Measurements from ENCODE around the gene HBEGF. TPM values are rescaled to one million over a fixed set of nuclear protein-coding genes. Genes with fewer than 3 reads are reported as not detected.
A peak's percentile ranks its signal among the peaks of the same experiment; 100 is the strongest.

HBEGF gene
- total RNA-seq, 1 experiment from 2014 or later = 46.3 TPM

GRCh38 chr5:140336388-140336787 lies 10.0 kb downstream of the HBEGF start:
- DNase-seq (ENCODE audit: low spot score) = no peak

GRCh38 chr5:140331638-140332037 lies 14.8 kb downstream of the HBEGF start:
- DNase-seq (ENCODE audit: low spot score) = no peak

- DNase-seq (ENCODE audit: low spot score) = no peak
Measured at GRCh38 chr5:140329739-140330481, 16.5 kb downstream of the HBEGF start.

- no peak for DNase-seq (ENCODE audit: low spot score)
Measured at GRCh38 chr5:140328036-140328764, 18.2 kb downstream of the HBEGF start.

GRCh38 chr5:140327589-140327988 lies 18.8 kb downstream of the HBEGF start:
- no peak for DNase-seq (ENCODE audit: low spot score)

- DNase-seq (ENCODE audit: low spot score) = no peak
Measured at GRCh38 chr5:140325486-140325885, 20.9 kb downstream of the HBEGF start.

GRCh38 chr5:140324617-140325241 lies 21.7 kb downstream of the HBEGF start:
- no peak for DNase-seq (ENCODE audit: low spot score)

GRCh38 chr5:140324041-140324600 lies 22.3 kb downstream of the HBEGF start:
- no peak for DNase-seq (ENCODE audit: low spot score)

- peak; percentile 57 for DNase-seq (ENCODE audit: low spot score)
Measured at GRCh38 chr5:140322751-140323731, 23.4 kb downstream of the HBEGF start.

- no peak for DNase-seq (ENCODE audit: low spot score)
Measured at GRCh38 chr5:140321796-140322195, 24.6 kb downstream of the HBEGF start.

- no peak for DNase-seq (ENCODE audit: low spot score)
Measured at GRCh38 chr5:140319833-140320232, 26.6 kb downstream of the HBEGF start.

GRCh38 chr5:140318792-140319191 lies 27.6 kb downstream of the HBEGF start:
- no peak for DNase-seq (ENCODE audit: low spot score)

- DNase-seq (ENCODE audit: low spot score) = no peak
Measured at GRCh38 chr5:140317859-140318258, 28.5 kb downstream of the HBEGF start.

GRCh38 chr5:140312791-140313189 lies 33.6 kb downstream of the HBEGF start:
- no peak for DNase-seq (ENCODE audit: low spot score)

GRCh38 chr5:140312067-140312790 lies 34.2 kb downstream of the HBEGF start:
- DNase-seq (ENCODE audit: low spot score) = no peak

GRCh38 chr5:140311011-140311467 lies 35.4 kb downstream of the HBEGF start:
- peak; percentile 77 for DNase-seq (ENCODE audit: low spot score)

GRCh38 chr5:140310434-140310833 lies 36.0 kb downstream of the HBEGF start:
- peak; percentile 47 for DNase-seq (ENCODE audit: low spot score)

- no peak for DNase-seq (ENCODE audit: low spot score)
Measured at GRCh38 chr5:140309706-140310249, 36.6 kb downstream of the HBEGF start.

- no peak for DNase-seq (ENCODE audit: low spot score)
Measured at GRCh38 chr5:140305471-140305870, 40.9 kb downstream of the HBEGF start.

- DNase-seq (ENCODE audit: low spot score) = no peak
Measured at GRCh38 chr5:140303966-140304365, 42.4 kb downstream of the HBEGF start.
